ENCODE measurements around the gene ASXL1. TPM values are rescaled to one million over a fixed set of nuclear protein-coding genes. Genes with fewer than 3 reads are reported as not detected.
"Not testable (repeated sequence)": the region's sequence is repeated elsewhere in the genome, so short reads cannot be mapped to it uniquely, and the experiment has no call there.

The ASXL1 gene
- total RNA-seq, 1 donor from 2014 or later: 145 TPM

GRCh38 chr20:32378461-32378860 lies 20.3 kb downstream of the ASXL1 start:
- no peak overlapping the region for H3K4me3 Mint-ChIP-seq (ENCODE audit: low read depth)
- peaks cover 43% of the 10 kb centered on the region for H3K36me3 Mint-ChIP-seq (ENCODE audit: low read depth)
- no peak for DNase-seq (ENCODE audit: low spot score)
- peak overlapping the region; percentile 24 for H3K27ac Mint-ChIP-seq
- no peaks in the 10 kb centered on the region for H3K27me3 Mint-ChIP-seq (ENCODE audit: low read depth)
- H3K9me3 Mint-ChIP-seq: no peaks in the 10 kb centered on the region
- intact Hi-C loops (cut with micrococcal nuclease): no loop called here
- peaks cover 3% of the 10 kb centered on the region for H3K4me1 Mint-ChIP-seq (ENCODE audit: low read depth)

GRCh38 chr20:32380037-32380436 lies 21.9 kb downstream of the ASXL1 start:
- DNase-seq (ENCODE audit: low spot score); H3K27me3 Mint-ChIP-seq (ENCODE audit: low read depth); H3K9me3 Mint-ChIP-seq; H3K27ac Mint-ChIP-seq; intact Hi-C loops (cut with micrococcal nuclease); H3K4me3 Mint-ChIP-seq (ENCODE audit: low read depth): not testable (repeated sequence)
- Mint-ChIP-seq H3K4me1 (ENCODE audit: low read depth) (peaks cover 16% of the 10 kb centered on the region), H3K36me3 (ENCODE audit: low read depth) (peaks cover 45% of the 10 kb centered on the region)

GRCh38 chr20:32380745-32381144 lies 22.6 kb downstream of the ASXL1 start:
- DNase-seq (ENCODE audit: low spot score): no peak
- H3K36me3 Mint-ChIP-seq (ENCODE audit: low read depth): peaks cover 52% of the 10 kb centered on the region
- intact Hi-C loops (cut with micrococcal nuclease): no loop called here
- H3K27ac Mint-ChIP-seq: no peak overlapping the region
- H3K4me1 Mint-ChIP-seq (ENCODE audit: low read depth): peaks cover 23% of the 10 kb centered on the region
- H3K27me3 Mint-ChIP-seq (ENCODE audit: low read depth): no peaks in the 10 kb centered on the region
- no peak overlapping the region for H3K4me3 Mint-ChIP-seq (ENCODE audit: low read depth)
- H3K9me3 Mint-ChIP-seq: no peaks in the 10 kb centered on the region

- H3K36me3 Mint-ChIP-seq (ENCODE audit: low read depth): peaks cover 55% of the 10 kb centered on the region
- no peaks in the 10 kb centered on the region for H3K9me3 Mint-ChIP-seq
- no peak overlapping the region for H3K27ac Mint-ChIP-seq
- intact Hi-C loops (cut with micrococcal nuclease): no loop called here
- peaks cover 34% of the 10 kb centered on the region for H3K4me1 Mint-ChIP-seq (ENCODE audit: low read depth)
- no peaks in the 10 kb centered on the region for H3K27me3 Mint-ChIP-seq (ENCODE audit: low read depth)
- H3K4me3 Mint-ChIP-seq (ENCODE audit: low read depth): no peak overlapping the region
- DNase-seq (ENCODE audit: low spot score): no peak
These were observed 24.2 kb downstream of the ASXL1 start for GRCh38 chr20:32382102-32382950.

GRCh38 chr20:32383441-32383840 lies 25.3 kb downstream of the ASXL1 start:
- H3K27ac Mint-ChIP-seq; intact Hi-C loops (cut with micrococcal nuclease): not testable (repeated sequence)

GRCh38 chr20:32385541-32385940 lies 27.4 kb downstream of the ASXL1 start:
- no peak overlapping the region for H3K4me3 Mint-ChIP-seq (ENCODE audit: low read depth)
- H3K9me3 Mint-ChIP-seq: no peaks in the 10 kb centered on the region
- no peaks in the 10 kb centered on the region for H3K27me3 Mint-ChIP-seq (ENCODE audit: low read depth)
- no peak for DNase-seq (ENCODE audit: low spot score)
- H3K27ac Mint-ChIP-seq: no peak overlapping the region
- peaks cover 54% of the 10 kb centered on the region for H3K36me3 Mint-ChIP-seq (ENCODE audit: low read depth)
- intact Hi-C loops (cut with micrococcal nuclease): no loop called here
- H3K4me1 Mint-ChIP-seq (ENCODE audit: low read depth): peaks cover 46% of the 10 kb centered on the region

More at GRCh38 chr20:32383441-32383840, 25.3 kb downstream of the ASXL1 start:
- H3K9me3 Mint-ChIP-seq; H3K27me3 Mint-ChIP-seq (ENCODE audit: low read depth); DNase-seq (ENCODE audit: low spot score); H3K4me3 Mint-ChIP-seq (ENCODE audit: low read depth): not testable (repeated sequence)
- Mint-ChIP-seq H3K36me3 (ENCODE audit: low read depth) (peaks cover 51% of the 10 kb centered on the region), H3K4me1 (ENCODE audit: low read depth) (peaks cover 40% of the 10 kb centered on the region)

GRCh38 chr20:32386091-32386490 lies 28.0 kb downstream of the ASXL1 start:
- no peak for DNase-seq (ENCODE audit: low spot score)
- no peaks in the 10 kb centered on the region for H3K9me3 Mint-ChIP-seq
- intact Hi-C loops (cut with micrococcal nuclease): loop anchor here (2.0 kb wide), 2 partner anchors 21 to 53 kb away; no protein-coding TSS in a partner anchor
- H3K27ac Mint-ChIP-seq: no peak overlapping the region
- H3K4me1 Mint-ChIP-seq (ENCODE audit: low read depth): peaks cover 46% of the 10 kb centered on the region
- no peaks in the 10 kb centered on the region for H3K27me3 Mint-ChIP-seq (ENCODE audit: low read depth)
- peaks cover 54% of the 10 kb centered on the region for H3K36me3 Mint-ChIP-seq (ENCODE audit: low read depth)
- H3K4me3 Mint-ChIP-seq (ENCODE audit: low read depth): no peak overlapping the region

GRCh38 chr20:32387252-32387651 lies 29.1 kb downstream of the ASXL1 start:
- peaks cover 46% of the 10 kb centered on the region for H3K4me1 Mint-ChIP-seq (ENCODE audit: low read depth)
- peak overlapping the region; percentile 38 for H3K4me3 Mint-ChIP-seq (ENCODE audit: low read depth)
- peaks cover 62% of the 10 kb centered on the region for H3K36me3 Mint-ChIP-seq (ENCODE audit: low read depth)
- H3K27me3 Mint-ChIP-seq (ENCODE audit: low read depth): no peaks in the 10 kb centered on the region
- peak; percentile 49 for DNase-seq (ENCODE audit: low spot score)
- peak overlapping the region; percentile 57 for H3K27ac Mint-ChIP-seq
- H3K9me3 Mint-ChIP-seq: no peaks in the 10 kb centered on the region
- intact Hi-C loops (cut with micrococcal nuclease): loop anchor here (1.0 to 2.0 kb wide), 3 partner anchors 20 to 54 kb away; no protein-coding TSS in a partner anchor

- no peak for DNase-seq (ENCODE audit: low spot score)
- H3K4me3 Mint-ChIP-seq (ENCODE audit: low read depth): no peak overlapping the region
- H3K9me3 Mint-ChIP-seq: peaks cover 9% of the 10 kb centered on the region
- no peak overlapping the region for H3K27ac Mint-ChIP-seq
- peaks cover 69% of the 10 kb centered on the region for H3K36me3 Mint-ChIP-seq (ENCODE audit: low read depth)
- H3K4me1 Mint-ChIP-seq (ENCODE audit: low read depth): peaks cover 30% of the 10 kb centered on the region
- intact Hi-C loops (cut with micrococcal nuclease): no loop called here
- no peaks in the 10 kb centered on the region for H3K27me3 Mint-ChIP-seq (ENCODE audit: low read depth)
These were observed 32.9 kb downstream of the ASXL1 start for GRCh38 chr20:32391003-32391402.

- H3K4me1 Mint-ChIP-seq (ENCODE audit: low read depth): peaks cover 14% of the 10 kb centered on the region
- intact Hi-C loops (cut with micrococcal nuclease): no loop called here
- H3K27ac Mint-ChIP-seq: no peak overlapping the region
- H3K27me3 Mint-ChIP-seq (ENCODE audit: low read depth): no peaks in the 10 kb centered on the region
- H3K9me3 Mint-ChIP-seq: peaks cover 9% of the 10 kb centered on the region
- H3K4me3 Mint-ChIP-seq (ENCODE audit: low read depth): no peak overlapping the region
- H3K36me3 Mint-ChIP-seq (ENCODE audit: low read depth): peaks cover 60% of the 10 kb centered on the region
- no peak for DNase-seq (ENCODE audit: low spot score)
These were observed 36.9 kb downstream of the ASXL1 start for GRCh38 chr20:32395066-32395465.

GRCh38 chr20:32396646-32397160 lies 38.6 kb downstream of the ASXL1 start:
- Mint-ChIP-seq H3K36me3 (ENCODE audit: low read depth) (peaks cover 62% of the 10 kb centered on the region), H3K27ac (no peak overlapping the region), H3K4me3 (ENCODE audit: low read depth) (no peak overlapping the region), H3K9me3 (peaks cover 9% of the 10 kb centered on the region), H3K27me3 (ENCODE audit: low read depth) (no peaks in the 10 kb centered on the region), H3K4me1 (ENCODE audit: low read depth) (peaks cover 22% of the 10 kb centered on the region)
- intact Hi-C loops (cut with micrococcal nuclease): no loop called here
- no peak for DNase-seq (ENCODE audit: low spot score)

GRCh38 chr20:32397567-32398084 lies 39.5 kb downstream of the ASXL1 start:
- peaks cover 22% of the 10 kb centered on the region for H3K4me1 Mint-ChIP-seq (ENCODE audit: low read depth)
- no peaks in the 10 kb centered on the region for H3K27me3 Mint-ChIP-seq (ENCODE audit: low read depth)
- H3K36me3 Mint-ChIP-seq (ENCODE audit: low read depth): peaks cover 63% of the 10 kb centered on the region
- H3K9me3 Mint-ChIP-seq: peaks cover 9% of the 10 kb centered on the region
- no peak for DNase-seq (ENCODE audit: low spot score)
- no peak overlapping the region for H3K4me3 Mint-ChIP-seq (ENCODE audit: low read depth)
- intact Hi-C loops (cut with micrococcal nuclease): no loop called here
- no peak overlapping the region for H3K27ac Mint-ChIP-seq

GRCh38 chr20:32400476-32400875 lies 42.3 kb downstream of the ASXL1 start:
- Mint-ChIP-seq H3K27me3 (ENCODE audit: low read depth) (no peaks in the 10 kb centered on the region), H3K4me3 (ENCODE audit: low read depth) (no peak overlapping the region), H3K36me3 (ENCODE audit: low read depth) (peaks cover 53% of the 10 kb centered on the region), H3K9me3 (peaks cover 2% of the 10 kb centered on the region), H3K4me1 (ENCODE audit: low read depth) (peaks cover 19% of the 10 kb centered on the region), H3K27ac (no peak overlapping the region)
- intact Hi-C loops (cut with micrococcal nuclease): no loop called here
- DNase-seq (ENCODE audit: low spot score): no peak

Measured in activated T-helper 2 cell treated with anti-CD3 and anti-CD28 coated beads, Interferon-gamma antibody, Interleukin-2, Interleukin-4, amounts not matched to agents 10 μg/mL and 5 μg/mL and 100 μg/mL, durations not matched to agents 14 hours and 24 hours and 36 hours (primary cell).